Measurements from ENCODE around the gene ASB2.

GRCh38 chr14:93901813-93902212 lies 74.6 kb downstream of the ASB2 start:
- TF ChIP-seq EZH2 (IDR thresholded peaks at IDR 0.05; ENCODE audit: low read length, missing control alignments): no peak
- TF ChIP-seq, protein P1, sequence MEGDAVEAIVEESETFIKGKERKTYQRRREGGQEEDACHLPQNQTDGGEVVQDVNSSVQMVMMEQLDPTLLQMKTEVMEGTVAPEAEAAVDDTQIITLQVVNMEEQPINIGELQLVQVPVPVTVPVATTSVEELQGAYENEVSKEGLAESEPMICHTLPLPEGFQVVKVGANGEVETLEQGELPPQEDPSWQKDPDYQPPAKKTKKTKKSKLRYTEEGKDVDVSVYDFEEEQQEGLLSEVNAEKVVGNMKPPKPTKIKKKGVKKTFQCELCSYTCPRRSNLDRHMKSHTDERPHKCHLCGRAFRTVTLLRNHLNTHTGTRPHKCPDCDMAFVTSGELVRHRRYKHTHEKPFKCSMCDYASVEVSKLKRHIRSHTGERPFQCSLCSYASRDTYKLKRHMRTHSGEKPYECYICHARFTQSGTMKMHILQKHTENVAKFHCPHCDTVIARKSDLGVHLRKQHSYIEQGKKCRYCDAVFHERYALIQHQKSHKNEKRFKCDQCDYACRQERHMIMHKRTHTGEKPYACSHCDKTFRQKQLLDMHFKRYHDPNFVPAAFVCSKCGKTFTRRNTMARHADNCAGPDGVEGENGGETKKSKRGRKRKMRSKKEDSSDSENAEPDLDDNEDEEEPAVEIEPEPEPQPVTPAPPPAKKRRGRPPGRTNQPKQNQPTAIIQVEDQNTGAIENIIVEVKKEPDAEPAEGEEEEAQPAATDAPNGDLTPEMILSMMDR (conservative IDR thresholded peaks at IDR 0.05 in 1 of 2, IDR thresholded peaks at IDR 0.05 in 1 of 2; ENCODE audit: low read depth in 1 of 2, low read length in 2 of 2): no peak
